IMR-90 (cell line): ENCODE data around the gene MUC5B. TPM values are rescaled to one million over a fixed set of nuclear protein-coding genes. Genes with fewer than 3 reads are reported as not detected.

Source experiments
- CHD1 ChIP-seq: IDR thresholded peaks from 2 replicates; pipeline ENCODE4 v1.6.1; 2012; ENCODE audit warnings: low read depth, low read length, improper control_type of control experiment
- CTCF ChIP-seq: conservative IDR thresholded peaks from 2 replicates; pipeline ENCODE4 v1.5.1; 2012; ENCODE audit warnings: mild to moderate bottlenecking, low read depth, low read length, improper control_type of control experiment
- polyA plus RNA-seq, 3 experiments: library from polyadenylated mRNA; depleted of rRNA; stranded (reverse); fragments of >200 nt; gene quantifications; 2 replicates each; pipeline ENCODE4 v1.2.3, GENCODE V29; 2012; ENCODE audit warnings: low replicate concordance in 1 of 3
- total RNA-seq: library from RNA; depleted of rRNA; stranded (reverse); fragments of >200 nt; gene quantifications from 2 replicates; pipeline ENCODE4 v1.2.3, GENCODE V29; 2012

The MUC5B gene
- total and polyA plus RNA-seq, 2 of the 4 experiments (the other 2 are of a cell fraction), result not detected

GRCh38 chr11:1199751-1200610 is 22.9 kb upstream of the MUC5B start (continued):
- TF ChIP-seq CTCF, result no peak
- no peak for TF ChIP-seq CHD1
